Stomach (tissue), 4 donors: ENCODE data around the gene OTOS.

Experiments used
- EP300 ChIP-seq: sonication (generic); formaldehyde crosslinking; IDR thresholded peaks from one replicate; pipeline ENCODE4 v1.6.1; 2017; ENCODE audit warnings: antibody characterized with exemption
- POLR2A ChIP-seq, 4 donors: fragments of 450-650 bp; IDR thresholded peaks; one replicate each; pipeline ENCODE4 v1.6.1; 2016; ENCODE audit warnings: antibody characterized with exemption in 4 of 4, control low read depth in 2 of 4, mild to moderate bottlenecking in 1 of 4, moderate library complexity in 1 of 4
- TF ChIP-seq, protein P1 (sequence below), 7 experiments: fragments of 450-650 bp in 4 of 7; fragments of 200-600 bp in 3 of 7; sonication (generic) in 3 of 7; IDR thresholded peaks; one replicate each; pipeline ENCODE4 v1.5.1; 2016 to 2019; ENCODE audit warnings: antibody characterized with exemption in 7 of 7, control low read depth in 2 of 7, mild to moderate bottlenecking in 1 of 7

DNA sequence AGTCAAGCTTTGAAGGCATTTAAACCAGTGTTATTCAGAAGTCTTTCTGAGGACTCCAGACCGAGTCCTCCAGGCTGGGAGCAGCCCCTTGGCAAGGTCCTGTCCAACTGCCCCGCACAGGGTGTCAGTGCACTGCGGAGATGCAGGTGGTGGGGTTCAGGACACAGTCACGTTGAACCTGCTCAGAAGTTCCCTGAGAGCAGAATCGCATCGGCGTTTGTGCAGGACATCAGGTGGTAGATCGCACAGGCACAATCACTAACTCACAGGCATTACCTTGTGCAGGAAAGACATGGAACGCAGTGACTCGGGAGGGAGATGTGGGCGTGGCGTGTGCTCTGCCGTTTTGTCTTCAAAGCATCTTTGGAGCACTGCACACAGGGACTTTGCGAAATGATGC is 14.7 kb downstream of the OTOS start:
- TF ChIP-seq POLR2A (IDR thresholded peaks at IDR 0.05) (no peak), EP300 (no peak)
- TF ChIP-seq, protein P1, sequence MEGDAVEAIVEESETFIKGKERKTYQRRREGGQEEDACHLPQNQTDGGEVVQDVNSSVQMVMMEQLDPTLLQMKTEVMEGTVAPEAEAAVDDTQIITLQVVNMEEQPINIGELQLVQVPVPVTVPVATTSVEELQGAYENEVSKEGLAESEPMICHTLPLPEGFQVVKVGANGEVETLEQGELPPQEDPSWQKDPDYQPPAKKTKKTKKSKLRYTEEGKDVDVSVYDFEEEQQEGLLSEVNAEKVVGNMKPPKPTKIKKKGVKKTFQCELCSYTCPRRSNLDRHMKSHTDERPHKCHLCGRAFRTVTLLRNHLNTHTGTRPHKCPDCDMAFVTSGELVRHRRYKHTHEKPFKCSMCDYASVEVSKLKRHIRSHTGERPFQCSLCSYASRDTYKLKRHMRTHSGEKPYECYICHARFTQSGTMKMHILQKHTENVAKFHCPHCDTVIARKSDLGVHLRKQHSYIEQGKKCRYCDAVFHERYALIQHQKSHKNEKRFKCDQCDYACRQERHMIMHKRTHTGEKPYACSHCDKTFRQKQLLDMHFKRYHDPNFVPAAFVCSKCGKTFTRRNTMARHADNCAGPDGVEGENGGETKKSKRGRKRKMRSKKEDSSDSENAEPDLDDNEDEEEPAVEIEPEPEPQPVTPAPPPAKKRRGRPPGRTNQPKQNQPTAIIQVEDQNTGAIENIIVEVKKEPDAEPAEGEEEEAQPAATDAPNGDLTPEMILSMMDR (IDR thresholded peaks at IDR 0.05) = no peak
